ENCODE measurements around the gene NSRP1.
"Not testable (repeated sequence)": the region's sequence is repeated elsewhere in the genome, so short reads cannot be mapped to it uniquely, and the experiment has no call there.

NSRP1 gene

GRCh38 chr17:30187573-30187972 lies 71.0 kb downstream of the NSRP1 start:
- DNase-seq (ENCODE audit: low read depth, low spot score) = no peak

- DNase-seq (ENCODE audit: low read depth, low spot score) = no peak
Observed at GRCh38 chr17:30188211-30188939, 71.8 kb downstream of the NSRP1 start.

DNA sequence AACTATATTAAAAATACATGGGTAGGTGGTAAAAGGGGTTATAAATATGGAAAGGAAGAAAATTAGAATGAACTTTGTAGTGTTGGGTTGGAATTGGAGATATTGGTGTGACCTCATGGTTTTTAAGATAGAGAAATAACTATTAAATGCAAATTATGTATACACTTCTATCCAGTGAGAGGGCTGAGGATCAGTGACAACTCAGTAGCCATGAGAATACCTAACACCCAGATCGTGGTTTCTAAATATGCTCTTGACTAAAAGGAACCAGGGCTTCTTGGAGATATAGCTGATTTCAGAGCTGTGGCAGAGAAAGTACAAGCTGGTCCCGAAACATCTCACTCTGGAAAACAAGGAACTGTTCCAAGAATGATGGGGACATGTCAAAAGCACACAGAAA lies 74.5 kb downstream of the NSRP1 start:
- no peak for DNase-seq (ENCODE audit: low read depth, low spot score)

GRCh38 chr17:30196504-30196903 lies 79.9 kb downstream of the NSRP1 start:
- no peak for DNase-seq (ENCODE audit: low read depth, low spot score)

DNA sequence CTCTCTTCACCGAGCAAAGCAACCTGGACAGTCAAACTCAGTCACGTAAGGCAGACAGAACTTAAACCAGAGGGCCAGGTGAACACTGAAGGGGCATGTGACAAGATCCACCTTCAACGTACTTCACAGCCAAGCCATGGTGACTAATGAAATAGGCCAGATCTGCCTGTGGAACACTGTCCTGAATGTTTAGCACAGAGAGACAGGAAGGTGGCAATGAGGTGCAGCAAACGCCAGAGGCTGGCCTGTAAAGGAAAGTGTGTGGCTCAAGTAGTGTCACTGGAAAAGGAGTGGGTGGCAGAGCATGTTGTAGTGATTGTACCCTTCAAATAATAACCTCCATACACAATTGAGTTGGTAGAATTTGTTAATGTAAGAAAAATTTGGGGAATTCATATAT lies 80.8 kb downstream of the NSRP1 start:
- DNase-seq (ENCODE audit: low read depth, low spot score) = no peak

DNA sequence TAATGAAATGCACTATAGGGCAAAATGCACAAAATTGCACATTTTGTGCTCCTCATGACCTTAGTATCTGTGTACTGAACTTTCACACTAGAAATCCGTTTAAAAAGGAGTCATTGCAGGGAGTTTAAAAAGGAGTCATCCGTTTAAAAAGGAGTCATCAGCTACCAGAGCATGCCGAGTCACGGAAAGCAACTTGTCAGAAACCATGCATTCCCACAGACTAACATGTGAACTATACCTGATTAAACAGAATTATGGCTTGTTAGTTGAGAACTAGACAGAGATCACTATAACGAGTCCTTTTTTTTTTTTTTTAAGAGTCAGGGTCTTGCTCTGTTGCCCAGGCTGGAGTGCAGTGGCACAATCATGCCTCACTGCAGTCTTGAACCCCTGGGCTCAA lies 83.0 kb downstream of the NSRP1 start:
- no peak for DNase-seq (ENCODE audit: low read depth, low spot score)

GRCh38 chr17:30200106-30200505 lies 83.5 kb downstream of the NSRP1 start:
- DNase-seq (ENCODE audit: low read depth, low spot score) = no peak

DNA sequence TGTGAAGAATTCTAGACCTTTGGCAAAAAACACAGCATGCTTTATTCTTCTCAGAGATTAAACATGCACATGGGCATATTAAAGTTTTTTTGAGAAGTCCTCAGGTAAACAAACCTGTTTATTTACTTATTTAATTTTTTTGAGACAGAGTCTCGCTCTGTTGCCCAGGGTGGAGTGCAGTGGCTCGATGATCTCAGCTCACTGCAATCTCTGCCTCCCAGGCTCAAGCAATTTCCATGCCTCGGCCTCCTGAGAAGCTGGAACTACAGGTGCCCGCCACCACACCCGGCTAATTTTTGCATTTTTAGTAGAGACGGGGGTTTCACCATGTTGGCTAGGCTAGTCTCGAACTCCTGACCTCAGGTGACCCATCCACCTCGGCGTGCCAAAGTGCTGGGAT lies 84.0 kb downstream of the NSRP1 start:
- DNase-seq (ENCODE audit: low read depth, low spot score) = not testable (repeated sequence)

DNA sequence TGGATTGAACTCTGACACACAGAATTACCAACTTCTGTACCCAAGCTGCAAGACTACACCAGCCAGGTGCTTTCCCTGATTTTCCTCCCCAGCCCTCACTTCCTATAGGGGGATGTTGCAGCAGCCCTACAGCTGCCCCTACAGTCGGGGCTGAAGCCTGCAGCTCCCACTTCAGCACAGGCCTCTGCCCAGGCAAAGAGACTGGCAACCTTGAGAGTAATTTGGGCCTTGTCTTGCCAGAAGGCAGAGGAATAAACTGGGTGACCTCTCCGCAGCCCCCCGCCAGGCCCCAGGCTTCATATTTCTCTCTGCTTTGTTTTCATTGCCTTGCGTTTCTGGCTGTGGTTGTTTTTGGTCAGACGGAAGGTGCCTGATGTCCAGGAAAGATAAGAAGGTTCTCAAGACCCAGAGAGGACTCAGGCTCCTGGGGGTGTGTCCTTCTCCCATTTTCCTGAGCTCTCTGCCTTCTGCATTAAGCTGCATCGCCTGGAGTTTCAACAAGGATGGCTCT lies 86.9 kb downstream of the NSRP1 start:
- DNase-seq (ENCODE audit: low read depth, low spot score) = no peak

DNA sequence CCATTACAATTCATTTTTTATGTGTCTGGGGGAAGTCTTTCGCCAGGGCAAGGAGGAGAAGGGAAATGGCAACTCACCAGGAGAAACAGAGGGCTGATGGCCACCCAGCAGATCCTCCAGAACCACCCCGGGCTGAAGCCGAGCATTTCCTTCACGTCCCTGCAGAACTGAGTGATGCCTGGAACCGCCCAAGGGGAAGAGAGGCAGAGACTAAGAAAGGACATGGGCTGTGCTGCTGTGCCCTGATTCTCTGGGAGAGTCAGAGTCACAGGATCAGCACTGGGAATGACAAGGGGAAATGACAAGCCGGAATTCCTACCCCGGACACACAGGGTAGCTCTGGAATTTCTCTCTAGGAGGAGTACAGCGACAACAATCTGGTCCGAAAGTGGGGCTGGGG lies 91.0 kb downstream of the NSRP1 start:
- no peak for DNase-seq (ENCODE audit: low read depth, low spot score)

- DNase-seq (ENCODE audit: low read depth, low spot score) = no peak
Observed at GRCh38 chr17:30208214-30208613, 91.6 kb downstream of the NSRP1 start.

DNA sequence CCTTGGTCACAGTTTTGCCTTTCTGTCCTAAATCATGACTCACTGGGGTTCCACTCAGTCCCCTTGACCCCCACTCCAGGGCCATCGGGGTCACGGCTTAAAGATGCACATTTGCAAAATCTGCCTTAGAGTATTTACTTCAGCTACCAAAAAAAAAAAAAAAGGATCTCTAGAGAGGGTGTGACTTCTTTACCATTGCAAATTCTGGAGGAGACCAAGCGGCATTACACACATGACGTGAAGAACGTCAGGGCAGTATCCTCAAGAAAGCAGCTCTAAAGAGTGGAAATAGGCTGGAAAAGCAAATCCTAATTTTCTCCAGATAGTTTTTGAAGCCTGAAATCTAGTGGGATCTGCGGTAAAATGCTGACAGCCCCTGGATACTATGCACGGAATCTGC lies 93.3 kb downstream of the NSRP1 start:
- DNase-seq (ENCODE audit: low read depth, low spot score) = no peak

DNA sequence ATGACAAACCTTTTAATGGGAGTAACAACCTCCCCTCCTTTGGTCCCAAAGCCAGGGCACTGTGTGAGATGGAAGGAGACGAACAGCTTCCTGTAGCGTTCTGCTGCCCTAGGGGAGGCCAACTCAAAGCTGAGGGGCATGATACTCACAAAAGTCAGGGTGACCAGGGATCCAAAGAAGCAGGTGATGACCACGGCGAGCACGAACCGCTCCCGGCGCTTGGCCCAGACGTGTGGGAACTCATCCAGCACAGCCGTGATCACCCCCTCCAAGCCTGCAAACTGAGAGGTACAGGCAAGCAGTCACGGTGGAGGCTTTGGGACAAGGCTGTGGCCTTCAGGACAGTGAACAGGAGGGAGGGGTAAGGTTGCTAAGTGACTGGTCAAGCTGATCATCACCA lies 93.8 kb downstream of the NSRP1 start:
- DNase-seq (ENCODE audit: low read depth, low spot score) = no peak

- no peak for DNase-seq (ENCODE audit: low read depth, low spot score)
Observed at GRCh38 chr17:30210901-30211300, 94.3 kb downstream of the NSRP1 start.

DNA sequence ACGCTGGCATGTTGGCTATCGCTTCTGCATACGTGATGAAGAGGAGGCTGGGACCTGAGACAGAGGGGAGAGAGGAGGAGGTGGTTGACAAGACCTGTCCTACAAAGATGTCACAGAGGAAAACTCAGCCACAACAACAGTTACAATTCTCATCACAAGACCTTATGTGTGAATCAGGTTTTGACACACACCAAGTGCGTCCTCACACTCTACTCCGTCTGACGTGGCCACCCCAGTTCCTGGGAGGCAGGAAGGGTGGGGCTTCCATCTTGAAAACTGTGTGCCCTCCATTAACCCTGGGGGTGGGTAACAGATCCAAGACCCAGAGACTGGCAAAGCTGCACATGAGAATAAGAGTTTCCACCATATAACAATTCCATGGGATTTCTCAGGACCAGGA lies 94.8 kb downstream of the NSRP1 start:
- no peak for DNase-seq (ENCODE audit: low read depth, low spot score)

DNA sequence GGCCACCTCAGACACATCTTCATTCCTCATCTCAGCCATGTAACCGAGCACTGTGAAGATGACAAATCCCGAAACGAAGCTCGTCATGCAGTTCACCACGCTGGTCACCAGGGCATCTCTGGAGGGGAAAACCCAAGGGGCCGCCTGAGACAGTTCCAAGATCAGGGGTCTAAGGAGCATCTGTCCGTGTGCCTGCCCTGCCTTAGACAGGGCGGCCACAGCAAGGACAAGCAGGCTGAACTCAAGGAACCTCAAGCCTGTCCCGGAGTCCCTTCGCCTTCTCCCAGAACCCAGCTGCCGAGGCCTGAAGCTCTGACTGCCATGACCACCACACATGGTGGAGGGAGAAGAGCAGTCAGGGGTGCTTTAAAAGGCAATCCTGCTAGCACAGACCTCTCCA lies 96.1 kb downstream of the NSRP1 start:
- no peak for DNase-seq (ENCODE audit: low read depth, low spot score)

GRCh38 chr17:30217054-30217453 lies 100.4 kb downstream of the NSRP1 start:
- no peak for DNase-seq (ENCODE audit: low read depth, low spot score)

DNA sequence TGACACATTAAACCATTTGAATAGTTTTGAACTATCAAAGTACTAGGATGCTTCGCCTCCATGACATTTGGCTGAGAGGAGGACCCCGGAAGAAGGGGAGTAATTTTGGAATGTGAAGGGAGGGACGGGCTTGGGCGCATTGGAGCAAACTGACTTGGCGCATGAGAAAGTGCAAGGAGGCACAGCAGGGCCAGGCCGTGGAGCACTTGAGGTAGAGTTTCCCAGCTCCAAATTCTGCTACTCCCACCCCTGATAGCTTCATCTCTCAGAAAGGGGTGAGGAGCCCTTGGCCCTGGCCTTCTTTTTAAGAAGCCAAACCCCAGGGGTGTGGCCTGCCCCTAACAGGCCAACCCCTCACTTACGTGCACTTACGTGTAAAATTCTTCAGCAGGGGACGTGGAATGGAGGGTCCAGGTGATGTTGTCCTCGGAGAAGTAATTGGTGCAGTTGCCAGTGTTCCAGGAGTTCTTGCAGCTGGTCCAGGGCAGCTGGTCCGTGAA lies 101.2 kb downstream of the NSRP1 start:
- no peak for DNase-seq (ENCODE audit: low read depth, low spot score)

- no peak for DNase-seq (ENCODE audit: low read depth, low spot score)
Observed at GRCh38 chr17:30218799-30219198, 102.2 kb downstream of the NSRP1 start.

GRCh38 chr17:30219315-30219714 lies 102.7 kb downstream of the NSRP1 start:
- no peak for DNase-seq (ENCODE audit: low read depth, low spot score)

- no peak for DNase-seq (ENCODE audit: low read depth, low spot score)
Observed at GRCh38 chr17:30219833-30220232, 103.2 kb downstream of the NSRP1 start.

GRCh38 chr17:30220414-30220813 lies 103.8 kb downstream of the NSRP1 start:
- DNase-seq (ENCODE audit: low read depth, low spot score) = no peak

GRCh38 chr17:30221346-30221745 lies 104.7 kb downstream of the NSRP1 start:
- no peak for DNase-seq (ENCODE audit: low read depth, low spot score)

DNA sequence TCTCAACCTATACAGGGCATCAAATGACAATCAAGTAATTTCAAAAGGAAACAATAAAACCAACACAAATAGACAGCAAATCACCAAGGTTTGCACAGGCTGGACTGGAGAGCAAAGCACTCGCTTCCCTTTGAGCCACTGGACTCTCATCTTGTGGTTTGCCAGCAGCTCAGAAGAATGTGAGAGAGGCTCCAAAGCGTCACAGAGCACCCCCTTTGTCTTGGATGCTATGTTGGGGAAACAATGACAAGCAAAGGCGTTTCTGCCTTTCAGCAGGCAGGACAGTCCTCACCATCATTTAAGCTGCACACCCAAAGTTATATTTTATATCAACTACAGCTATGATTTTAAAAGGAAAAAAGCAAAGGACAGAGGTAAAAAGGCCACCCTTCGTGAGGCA lies 105.6 kb downstream of the NSRP1 start:
- DNase-seq (ENCODE audit: low read depth, low spot score) = no peak

All from smooth muscle cell of the brain vasculature (primary cell).